IMR-90 (cell line): ENCODE data around the gene CASS4. TPM values are rescaled to one million over a fixed set of nuclear protein-coding genes. Genes with fewer than 3 reads are reported as not detected.

Experiments
- ATAC-seq: fragments of 200-7000 bp; cut with Tn5 transposase; 2 replicates; pipeline ENCODE4 v1.9.1; 2020; ENCODE audit warnings: low read depth, mild to moderate bottlenecking, moderate library complexity
- BruUV-seq: library from RNA; stranded (reverse); fragments of 400-500 nt; replicated peaks from 2 replicates; lab custom pipeline; 2021; lab: Mats Ljungman, UMichigan
- CTCF ChIA-PET: fragments of 300-600 bp; formaldehyde crosslinking; extraction: SDS; loops from one replicate; lab custom pipeline; 2021; ENCODE audit warnings: antibody characterized with exemption; lab: Yijun Ruan, JAX
- POLR2A ChIA-PET: fragments of 300-600 bp; sonication (Branson Sonifier 250); formaldehyde crosslinking; loops from one replicate; lab custom pipeline; 2022; ENCODE audit warnings: antibody characterized with exemption; ENCODE audit not compliant: unreplicated experiment; lab: Charles Lee
- DNase-seq: peaks from one replicate; pipeline ENCODE4 v3.0.0; 2013
- H2AFZ ChIP-seq: replicated peaks from 2 replicates; pipeline ENCODE3; 2013; ENCODE audit warnings: low read length, mild to moderate bottlenecking; ENCODE audit not compliant: poor library complexity
- H2AK5ac ChIP-seq: 2 replicates; pipeline ENCODE4 v1.6.1; 2013; ENCODE audit warnings: low read depth, low read length, inconsistent platforms
- H2AK9ac ChIP-seq: replicated peaks from 2 replicates; pipeline ENCODE3; 2013; ENCODE audit warnings: mild to moderate bottlenecking, low read depth, low read length, moderate library complexity; ENCODE audit not compliant: poor library complexity
- H2BK120ac ChIP-seq: 2 replicates; pipeline ENCODE4 v1.6.1; 2013; ENCODE audit warnings: low read depth, low read length, inconsistent platforms
- H2BK15ac ChIP-seq: 3 replicates; pipeline ENCODE4 v1.6.1; 2013; ENCODE audit warnings: low read depth, low read length, inconsistent platforms
- H2BK20ac ChIP-seq: 2 replicates; pipeline ENCODE4 v1.6.1; 2013; ENCODE audit warnings: low read depth, mild to moderate bottlenecking, inconsistent platforms, low read length, moderate library complexity
- H2BK5ac ChIP-seq: 2 replicates; pipeline ENCODE4 v1.6.1; 2013; ENCODE audit warnings: mild to moderate bottlenecking, low read depth, low read length, inconsistent platforms; ENCODE audit not compliant: poor library complexity, severe bottlenecking
- H3K14ac ChIP-seq: replicated peaks from 2 replicates; pipeline ENCODE4 v1.6.1; 2013; ENCODE audit warnings: low read depth, low read length, inconsistent platforms
- H3K18ac ChIP-seq: 2 replicates; pipeline ENCODE4 v1.6.1; 2013; ENCODE audit warnings: low read depth, low read length, control low read depth
- H3K23ac ChIP-seq: 2 replicates; pipeline ENCODE4 v1.6.1; 2013; ENCODE audit warnings: low read depth, low read length, inconsistent platforms
- H3K27ac ChIP-seq: 2 replicates; pipeline ENCODE4 v1.5.1; 2013; ENCODE audit warnings: mild to moderate bottlenecking, control low read depth, low read length; ENCODE audit not compliant: insufficient read depth
- H3K27me3 ChIP-seq: 2 replicates; pipeline ENCODE4 v1.6.1; 2013; ENCODE audit warnings: low read length; ENCODE audit not compliant: control insufficient read depth, insufficient read depth
- H3K36me3 ChIP-seq: 2 replicates; pipeline ENCODE4 v1.6.1; 2013; ENCODE audit warnings: low read length, mixed read lengths; ENCODE audit not compliant: control insufficient read depth, insufficient read depth
- H3K4ac ChIP-seq: 2 replicates; pipeline ENCODE4 v1.6.1; 2013; ENCODE audit warnings: low read depth, low read length, inconsistent platforms
- H3K4me1 ChIP-seq: 2 replicates; pipeline ENCODE4 v1.6.1; 2013; ENCODE audit warnings: low read length, mixed read lengths; ENCODE audit not compliant: control insufficient read depth, insufficient read depth
- H3K4me2 ChIP-seq: 2 replicates; pipeline ENCODE4 v1.6.1; 2013; ENCODE audit warnings: low read depth, mild to moderate bottlenecking, control low read depth, low read length, moderate library complexity
- H3K4me3 ChIP-seq: 2 replicates; pipeline ENCODE4 v1.5.1; 2013; ENCODE audit warnings: low read depth, mild to moderate bottlenecking, control low read depth, low read length, moderate library complexity; ENCODE audit not compliant: insufficient read depth
- H3K56ac ChIP-seq: 2 replicates; pipeline ENCODE4 v1.6.1; 2013; ENCODE audit warnings: low read length, inconsistent platforms; ENCODE audit not compliant: insufficient read depth; ENCODE audit errors: extremely low read depth
- H3K79me1 ChIP-seq, 2 experiments: 2 replicates each; pipeline ENCODE4 v1.6.1; 2013; ENCODE audit warnings: low read length in 2 of 2, inconsistent platforms in 1 of 2, low read depth in 1 of 2
- H3K9ac ChIP-seq: 2 replicates; pipeline ENCODE4 v1.6.1; 2013; ENCODE audit warnings: low read depth, low read length, control low read depth
- H3K9me1 ChIP-seq: 2 replicates; pipeline ENCODE4 v1.6.1; 2013; ENCODE audit warnings: low read length, inconsistent platforms; ENCODE audit not compliant: insufficient read depth
- H3K9me3 ChIP-seq: 2 replicates; pipeline ENCODE4 v1.6.1; 2013; ENCODE audit warnings: low read length; ENCODE audit not compliant: control insufficient read depth, insufficient read depth
- H4K20me1 ChIP-seq: 2 replicates; pipeline ENCODE4 v1.6.1; 2013; ENCODE audit warnings: low read length, inconsistent platforms; ENCODE audit not compliant: insufficient read depth
- H4K5ac ChIP-seq: 2 replicates; pipeline ENCODE4 v1.6.1; 2013; ENCODE audit warnings: mild to moderate bottlenecking, low read depth, low read length, control low read depth
- H4K8ac ChIP-seq, 2 experiments: 2 replicates each; pipeline ENCODE4 v1.6.1; 2013; ENCODE audit warnings: low read depth in 2 of 2, low read length in 2 of 2, control low read depth in 1 of 2, inconsistent platforms in 1 of 2
- H4K91ac ChIP-seq: 2 replicates; pipeline ENCODE4 v1.6.1; 2013; ENCODE audit warnings: low read depth, low read length, inconsistent platforms; ENCODE audit not compliant: insufficient read depth
- BHLHE40 ChIP-seq: fragments of 150-350 bp; IDR thresholded peaks from 2 replicates; pipeline ENCODE4 v1.6.1; 2016; ENCODE audit warnings: mild to moderate bottlenecking, low read depth, low read length
- CEBPB ChIP-seq: IDR thresholded peaks from 2 replicates; pipeline ENCODE4 v1.6.1; 2012; ENCODE audit warnings: low read depth, low read length, improper control_type of control experiment
- CHD1 ChIP-seq: IDR thresholded peaks from 2 replicates; pipeline ENCODE4 v1.6.1; 2012; ENCODE audit warnings: low read depth, low read length, improper control_type of control experiment
- FOS ChIP-seq: fragments of 150-350 bp; IDR thresholded peaks from 2 replicates; pipeline ENCODE4 v1.6.1; 2016; ENCODE audit warnings: low read depth, low read length
- MAFK ChIP-seq: IDR thresholded peaks from 2 replicates; pipeline ENCODE4 v1.6.1; 2012; ENCODE audit warnings: low read depth, low read length, improper control_type of control experiment
- MAZ ChIP-seq: IDR thresholded peaks from 2 replicates; pipeline ENCODE4 v1.6.1; 2012; ENCODE audit warnings: low read depth, mild to moderate bottlenecking, low read length, improper control_type of control experiment, moderate library complexity, borderline replicate concordance
- MXI1 ChIP-seq: IDR thresholded peaks from 2 replicates; pipeline ENCODE4 v1.6.1; 2012; ENCODE audit warnings: low read depth, mild to moderate bottlenecking, low read length, moderate library complexity, borderline replicate concordance
- NFE2L2 ChIP-seq: fragments of 150-350 bp; IDR thresholded peaks from 2 replicates; pipeline ENCODE4 v1.6.1; 2016; ENCODE audit warnings: low read depth, mild to moderate bottlenecking, low read length
- POLR2A ChIP-seq: IDR thresholded peaks from 2 replicates; pipeline ENCODE4 v1.6.1; 2012; ENCODE audit warnings: mild to moderate bottlenecking, low read depth, low read length
- RAD21 ChIP-seq: IDR thresholded peaks from 2 replicates; pipeline ENCODE4 v1.6.1; 2012; ENCODE audit warnings: low read length, improper control_type of control experiment
- RCOR1 ChIP-seq: IDR thresholded peaks from 2 replicates; pipeline ENCODE4 v1.6.1; 2012; ENCODE audit warnings: mild to moderate bottlenecking, low read length, improper control_type of control experiment; ENCODE audit not compliant: insufficient replicate concordance
- RFX5 ChIP-seq: IDR thresholded peaks from 2 replicates; pipeline ENCODE4 v1.8.0; 2012; ENCODE audit warnings: low read depth, mild to moderate bottlenecking, low read length, moderate library complexity
- SMC3 ChIP-seq: fragments of 150-350 bp; IDR thresholded peaks from 2 replicates; pipeline ENCODE4 v1.6.1; 2016; ENCODE audit warnings: low read depth, mild to moderate bottlenecking, antibody characterized with exemption, low read length, moderate library complexity
- WGBS, 2 experiments: methylation state at CpG; one replicate each; pipeline versions ENCODE4 v1.1.5 to v1.1.7; 2013; ENCODE audit warnings: missing lambda C conversion rate in 2 of 2; ENCODE audit not compliant: insufficient read length in 1 of 2; ENCODE audit errors: extremely low coverage in 2 of 2; 5-methylcytosine and 5-hydroxymethylcytosine counted together
- dilution Hi-C: fragments of 300-500 bp; cut with HindIII; formaldehyde crosslinking; loops from one replicate; pipeline ENCODE4 v1.14.3; 2018; ENCODE audit warnings: low sequenced_read_pairs; ENCODE audit not compliant: unreplicated experiment
- in situ Hi-C: fragments of 300-500 bp; cut with MboI; formaldehyde crosslinking; loops from 3 replicates; pipeline ENCODE4 v1.14.3; 2019; ENCODE audit warnings: low sequenced_read_pairs, inconsistent platforms, mixed read lengths
- intact Hi-C: fragments of 100-400 bp; cut with micrococcal nuclease; formaldehyde crosslinking; loops from 2 replicates; pipeline ENCODE4 v1.10.0; 2022
- polyA plus RNA-seq, 3 experiments: library from polyadenylated mRNA; depleted of rRNA; stranded (reverse); fragments of >200 nt; gene quantifications; 2 replicates each; pipeline ENCODE4 v1.2.3, GENCODE V29; 2012; ENCODE audit warnings: low replicate concordance in 1 of 3
- total RNA-seq: library from RNA; depleted of rRNA; stranded (reverse); fragments of >200 nt; gene quantifications from 2 replicates; pipeline ENCODE4 v1.2.3, GENCODE V29; 2012
- TF ChIP-seq, protein P1 (sequence below): fragments of 150-350 bp; IDR thresholded peaks from 2 replicates; pipeline ENCODE4 v1.6.1; 2016; ENCODE audit warnings: low read depth, mild to moderate bottlenecking, low read length, moderate library complexity, borderline replicate concordance
- TF ChIP-seq, protein P2 (sequence below): fragments of 150-350 bp; IDR thresholded peaks from 2 replicates; pipeline ENCODE4 v1.6.1; 2017; ENCODE audit warnings: mild to moderate bottlenecking, antibody characterized with exemption, low read length, low read depth
- TF ChIP-seq, protein P3 (sequence below): conservative IDR thresholded peaks from 2 replicates; pipeline ENCODE4 v1.5.1; 2012; ENCODE audit warnings: mild to moderate bottlenecking, low read depth, low read length, improper control_type of control experiment

Gene CASS4
- total and polyA plus RNA-seq, 2 of the 4 experiments (the other 2 are of a cell fraction) = 25.8 to 26.5 TPM

DNA sequence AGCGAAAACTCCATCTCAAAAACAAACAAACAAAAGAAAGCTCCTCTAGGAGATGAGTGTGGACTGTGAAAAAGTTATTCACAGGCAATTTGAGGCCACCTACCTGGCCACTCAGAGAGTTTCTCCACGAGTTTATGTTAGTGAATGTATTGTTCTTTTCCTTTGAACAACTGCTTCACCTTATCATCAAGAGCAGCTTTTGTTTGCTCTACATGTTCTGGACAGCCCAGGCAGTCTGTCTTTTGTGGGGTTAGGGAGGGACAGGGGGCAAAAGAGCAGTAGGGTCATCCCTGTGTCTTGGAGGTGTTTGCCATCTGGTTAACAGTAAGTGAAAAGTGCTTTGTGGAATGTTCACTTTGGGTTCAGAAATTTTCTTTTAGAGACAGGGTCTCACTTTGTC lies 8.0 kb downstream of the CASS4 start:
- TF ChIP-seq CEBPB = no peak
- TF ChIP-seq CHD1 = no peak
- TF ChIP-seq SMC3 = no peak
- no peak for TF ChIP-seq RAD21
- no peak for TF ChIP-seq RFX5
- no peak for TF ChIP-seq NFE2L2
- no peak for TF ChIP-seq MAZ
- no peak for TF ChIP-seq FOS
- no peak for TF ChIP-seq MAFK
- TF ChIP-seq, protein P1, sequence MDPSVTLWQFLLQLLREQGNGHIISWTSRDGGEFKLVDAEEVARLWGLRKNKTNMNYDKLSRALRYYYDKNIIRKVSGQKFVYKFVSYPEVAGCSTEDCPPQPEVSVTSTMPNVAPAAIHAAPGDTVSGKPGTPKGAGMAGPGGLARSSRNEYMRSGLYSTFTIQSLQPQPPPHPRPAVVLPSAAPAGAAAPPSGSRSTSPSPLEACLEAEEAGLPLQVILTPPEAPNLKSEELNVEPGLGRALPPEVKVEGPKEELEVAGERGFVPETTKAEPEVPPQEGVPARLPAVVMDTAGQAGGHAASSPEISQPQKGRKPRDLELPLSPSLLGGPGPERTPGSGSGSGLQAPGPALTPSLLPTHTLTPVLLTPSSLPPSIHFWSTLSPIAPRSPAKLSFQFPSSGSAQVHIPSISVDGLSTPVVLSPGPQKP = no peak
- no peak for TF ChIP-seq RCOR1
- TF ChIP-seq BHLHE40 = no peak
- TF ChIP-seq MXI1 = no peak
- no peak for TF ChIP-seq POLR2A
- TF ChIP-seq, protein P2, sequence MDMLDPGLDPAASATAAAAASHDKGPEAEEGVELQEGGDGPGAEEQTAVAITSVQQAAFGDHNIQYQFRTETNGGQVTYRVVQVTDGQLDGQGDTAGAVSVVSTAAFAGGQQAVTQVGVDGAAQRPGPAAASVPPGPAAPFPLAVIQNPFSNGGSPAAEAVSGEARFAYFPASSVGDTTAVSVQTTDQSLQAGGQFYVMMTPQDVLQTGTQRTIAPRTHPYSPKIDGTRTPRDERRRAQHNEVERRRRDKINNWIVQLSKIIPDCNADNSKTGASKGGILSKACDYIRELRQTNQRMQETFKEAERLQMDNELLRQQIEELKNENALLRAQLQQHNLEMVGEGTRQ = no peak
- TF ChIP-seq, protein P3, sequence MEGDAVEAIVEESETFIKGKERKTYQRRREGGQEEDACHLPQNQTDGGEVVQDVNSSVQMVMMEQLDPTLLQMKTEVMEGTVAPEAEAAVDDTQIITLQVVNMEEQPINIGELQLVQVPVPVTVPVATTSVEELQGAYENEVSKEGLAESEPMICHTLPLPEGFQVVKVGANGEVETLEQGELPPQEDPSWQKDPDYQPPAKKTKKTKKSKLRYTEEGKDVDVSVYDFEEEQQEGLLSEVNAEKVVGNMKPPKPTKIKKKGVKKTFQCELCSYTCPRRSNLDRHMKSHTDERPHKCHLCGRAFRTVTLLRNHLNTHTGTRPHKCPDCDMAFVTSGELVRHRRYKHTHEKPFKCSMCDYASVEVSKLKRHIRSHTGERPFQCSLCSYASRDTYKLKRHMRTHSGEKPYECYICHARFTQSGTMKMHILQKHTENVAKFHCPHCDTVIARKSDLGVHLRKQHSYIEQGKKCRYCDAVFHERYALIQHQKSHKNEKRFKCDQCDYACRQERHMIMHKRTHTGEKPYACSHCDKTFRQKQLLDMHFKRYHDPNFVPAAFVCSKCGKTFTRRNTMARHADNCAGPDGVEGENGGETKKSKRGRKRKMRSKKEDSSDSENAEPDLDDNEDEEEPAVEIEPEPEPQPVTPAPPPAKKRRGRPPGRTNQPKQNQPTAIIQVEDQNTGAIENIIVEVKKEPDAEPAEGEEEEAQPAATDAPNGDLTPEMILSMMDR = no peak
- Histone ChIP-seq H3K4me1 (peaks cover 45% of the 10 kb centered on the region), H3K18ac (peak overlapping the region; percentile 91; the same call in 1 of the 2 replicates), H3K9me3 (no peaks in the 10 kb centered on the region), H2AFZ (no peak overlapping the region), H3K9me1 (peaks cover 38% of the 10 kb centered on the region), H2BK20ac (peak overlapping the region; percentile 93), H3K4ac (peak overlapping the region; percentile 97), H4K91ac (peak overlapping the region; percentile 85; the same call in 1 of the 2 replicates), H4K8ac (peak overlapping the region; percentile 83 to 88), H3K9ac (no peak overlapping the region), H3K56ac (no peak overlapping the region), H4K5ac (peak overlapping the region; percentile 92), H2AK9ac (peak overlapping the region; percentile 76), H3K27me3 (no peaks in the 10 kb centered on the region), H3K23ac (no peak overlapping the region), H3K27ac (peak overlapping the region; percentile 68; the same call in 1 of the 2 replicates), H2BK5ac (peak overlapping the region; percentile 93), H2BK120ac (peak overlapping the region; percentile 99), H2BK15ac (peak overlapping the region; percentile 94), H2AK5ac (peak overlapping the region; percentile 99), H3K79me1 (peaks cover 33 to 70% of the 10 kb centered on the region in 2 experiments), H3K14ac (peak overlapping the region; percentile 88), H3K4me2 (no peak overlapping the region), H3K4me3 (no peak overlapping the region), H3K36me3 (peaks cover 25% of the 10 kb centered on the region), H4K20me1 (no peaks in the 10 kb centered on the region)
- intact Hi-C loops = no loop called here
- dilution Hi-C loops = no loop called here
- no peak for DNase-seq
- CTCF ChIA-PET = interaction anchor here (0.6 kb wide), 1 partner anchor 460 kb away, joined by 3 read pairs; no protein-coding TSS in a partner anchor
- in situ Hi-C loops = no loop called here
- BruUV-seq = no TSS peak
- ATAC-seq = no peak
- POLR2A ChIA-PET = no interaction called here
- WGBS, 2 experiments = no CpG with 5 or more reads among the region's 2 CpGs
